ENCODE results near the gene KLK7. TPM values are rescaled to one million over a fixed set of nuclear protein-coding genes. Genes with fewer than 3 reads are reported as not detected.

KLK7 gene
- total RNA-seq, 1 donor from 2014 or later, result not detected

- Mint-ChIP-seq H3K36me3 (ENCODE audit: unreplicated experiment) (no peaks in the 10 kb centered on the region), H3K9me3 (ENCODE audit: unreplicated experiment) (no peaks in the 10 kb centered on the region), H3K4me3 (ENCODE audit: unreplicated experiment) (no peak overlapping the region), H3K4me1 (ENCODE audit: low read depth, unreplicated experiment) (no peaks in the 10 kb centered on the region), H3K27me3 (ENCODE audit: unreplicated experiment) (peaks cover 14% of the 10 kb centered on the region), H3K27ac (ENCODE audit: unreplicated experiment) (no peak overlapping the region)
- DNase-seq, result no peak
- no peak for TF ChIP-seq CTCF (IDR thresholded peaks at IDR 0.05; ENCODE audit: partially characterized antibody, unreplicated experiment)
These were observed 3.5 kb downstream of the KLK7 start for GRCh38 chr19:50980208-50980607.

DNA sequence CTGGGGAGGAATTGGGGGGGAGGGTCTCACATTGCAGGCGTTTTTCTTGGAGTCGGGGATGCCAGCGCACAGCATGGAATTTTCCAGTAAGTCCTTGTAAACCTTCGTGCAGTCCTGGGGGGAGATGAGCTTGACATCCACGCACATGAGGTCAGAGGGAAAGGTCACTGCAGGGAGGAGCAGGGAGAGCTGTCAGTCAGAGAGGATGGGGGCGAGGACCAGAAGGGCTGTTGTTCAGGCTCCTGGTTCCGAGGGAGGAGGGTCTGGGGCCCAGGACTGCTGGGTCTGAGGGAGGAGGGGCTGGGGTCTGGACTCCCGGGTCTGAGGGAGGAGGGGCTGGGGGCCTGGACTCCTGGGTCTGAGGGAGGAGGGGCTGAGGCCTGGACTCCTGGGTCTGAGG, 4.0 kb downstream of the KLK7 start:
- Mint-ChIP-seq H3K4me1 (ENCODE audit: low read depth, unreplicated experiment) (no peaks in the 10 kb centered on the region), H3K36me3 (ENCODE audit: unreplicated experiment) (no peaks in the 10 kb centered on the region), H3K27me3 (ENCODE audit: unreplicated experiment) (peaks cover 14% of the 10 kb centered on the region), H3K9me3 (ENCODE audit: unreplicated experiment) (no peaks in the 10 kb centered on the region), H3K27ac (ENCODE audit: unreplicated experiment) (no peak overlapping the region), H3K4me3 (ENCODE audit: unreplicated experiment) (no peak overlapping the region)
- no peak for DNase-seq
- no peak for TF ChIP-seq CTCF (IDR thresholded peaks at IDR 0.05; ENCODE audit: partially characterized antibody, unreplicated experiment)

- no peak for TF ChIP-seq CTCF (IDR thresholded peaks at IDR 0.05; ENCODE audit: partially characterized antibody, unreplicated experiment)
- Mint-ChIP-seq H3K27me3 (ENCODE audit: unreplicated experiment) (peaks cover 14% of the 10 kb centered on the region), H3K36me3 (ENCODE audit: unreplicated experiment) (no peaks in the 10 kb centered on the region), H3K27ac (ENCODE audit: unreplicated experiment) (no peak overlapping the region), H3K9me3 (ENCODE audit: unreplicated experiment) (no peaks in the 10 kb centered on the region), H3K4me3 (ENCODE audit: unreplicated experiment) (no peak overlapping the region), H3K4me1 (ENCODE audit: low read depth, unreplicated experiment) (no peaks in the 10 kb centered on the region)
- no peak for DNase-seq
These were observed 4.8 kb downstream of the KLK7 start for GRCh38 chr19:50978772-50979390.

GRCh38 chr19:50977626-50978025, 6.1 kb downstream of the KLK7 start:
- Mint-ChIP-seq H3K36me3 (ENCODE audit: unreplicated experiment) (no peaks in the 10 kb centered on the region), H3K4me3 (ENCODE audit: unreplicated experiment) (no peak overlapping the region), H3K9me3 (ENCODE audit: unreplicated experiment) (no peaks in the 10 kb centered on the region), H3K27me3 (ENCODE audit: unreplicated experiment) (peaks cover 12% of the 10 kb centered on the region), H3K4me1 (ENCODE audit: low read depth, unreplicated experiment) (no peaks in the 10 kb centered on the region), H3K27ac (ENCODE audit: unreplicated experiment) (no peak overlapping the region)
- TF ChIP-seq CTCF (IDR thresholded peaks at IDR 0.05; ENCODE audit: partially characterized antibody, unreplicated experiment), result no peak
- DNase-seq, result no peak

GRCh38 chr19:50975766-50976165, 8.0 kb downstream of the KLK7 start:
- Mint-ChIP-seq H3K36me3 (ENCODE audit: unreplicated experiment) (no peaks in the 10 kb centered on the region), H3K9me3 (ENCODE audit: unreplicated experiment) (no peaks in the 10 kb centered on the region), H3K27ac (ENCODE audit: unreplicated experiment) (no peak overlapping the region), H3K27me3 (ENCODE audit: unreplicated experiment) (peaks cover 10% of the 10 kb centered on the region), H3K4me3 (ENCODE audit: unreplicated experiment) (no peak overlapping the region), H3K4me1 (ENCODE audit: low read depth, unreplicated experiment) (no peaks in the 10 kb centered on the region)
- no peak for DNase-seq
- no peak for TF ChIP-seq CTCF (IDR thresholded peaks at IDR 0.05; ENCODE audit: partially characterized antibody, unreplicated experiment)

Data from glutamatergic neuron (in vitro differentiated cells).